Stimulated activated CD4-positive, alpha-beta T cell treated with anti-CD3 and anti-CD28 coated beads, Interleukin-1b, Interleukin-23, amount 100 ng/mL, for 24 hours (primary cell): ENCODE results near the gene SBSN.

Source experiments
- DNase-seq, 4 experiments: peaks; one replicate each; pipeline ENCODE4 v3.0.0-alpha.2; 2020; ENCODE audit warnings: low read depth in 4 of 4, low spot score in 1 of 4

The SBSN gene

GRCh38 chr19:35555301-35556005, 27.3 kb upstream of the SBSN start:
- DNase-seq, result no peak

DNA sequence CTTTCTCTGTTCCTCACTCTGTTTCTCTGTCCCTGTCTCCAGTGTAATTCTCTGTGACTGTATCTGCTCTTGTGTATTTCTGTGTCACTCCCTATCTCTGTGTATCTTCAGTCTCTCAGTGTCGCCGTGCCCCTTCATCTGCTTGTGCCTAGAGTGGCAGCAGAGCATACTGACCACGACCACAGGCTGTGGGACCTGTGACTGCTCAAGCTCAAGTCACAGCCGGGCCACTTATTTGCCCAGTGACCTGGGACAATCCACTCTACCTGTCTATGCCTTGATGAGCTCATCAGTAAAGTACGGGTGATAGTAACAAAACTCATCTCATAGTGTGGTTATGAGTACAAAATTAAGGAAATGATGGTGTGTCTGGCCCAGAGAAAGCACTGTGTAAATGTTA, 26.0 kb upstream of the SBSN start:
- no peak for DNase-seq

DNA sequence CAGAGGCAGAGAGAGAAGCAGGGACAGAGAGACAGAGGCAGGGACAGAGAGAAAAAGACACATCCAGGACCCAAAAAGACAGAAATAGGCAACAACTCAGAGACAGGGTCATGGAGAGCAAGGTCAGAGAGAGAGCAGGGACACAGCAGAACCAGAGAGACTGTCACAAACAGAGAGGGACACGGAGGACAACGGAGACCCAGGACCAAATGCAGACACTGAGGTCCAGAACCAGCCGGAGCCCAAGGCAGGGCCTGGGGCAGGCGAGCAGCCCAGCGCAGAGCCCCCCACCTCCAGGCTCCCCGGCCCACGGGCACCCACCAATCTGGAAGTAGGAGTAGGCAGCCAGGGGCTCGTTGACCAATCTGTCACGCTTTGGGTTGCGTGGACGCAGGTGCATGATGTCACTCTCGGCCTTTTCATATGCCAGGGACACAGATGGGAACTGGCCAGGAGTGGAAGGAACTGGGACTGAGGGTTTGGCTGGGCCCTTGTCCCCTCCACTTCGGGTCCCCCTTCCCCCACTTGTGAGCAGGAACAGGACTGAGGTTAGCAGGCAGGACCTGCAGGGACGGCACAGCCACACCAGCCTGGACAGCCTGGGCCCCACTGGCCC, 25.4 kb upstream of the SBSN start:
- no peak for DNase-seq

DNA sequence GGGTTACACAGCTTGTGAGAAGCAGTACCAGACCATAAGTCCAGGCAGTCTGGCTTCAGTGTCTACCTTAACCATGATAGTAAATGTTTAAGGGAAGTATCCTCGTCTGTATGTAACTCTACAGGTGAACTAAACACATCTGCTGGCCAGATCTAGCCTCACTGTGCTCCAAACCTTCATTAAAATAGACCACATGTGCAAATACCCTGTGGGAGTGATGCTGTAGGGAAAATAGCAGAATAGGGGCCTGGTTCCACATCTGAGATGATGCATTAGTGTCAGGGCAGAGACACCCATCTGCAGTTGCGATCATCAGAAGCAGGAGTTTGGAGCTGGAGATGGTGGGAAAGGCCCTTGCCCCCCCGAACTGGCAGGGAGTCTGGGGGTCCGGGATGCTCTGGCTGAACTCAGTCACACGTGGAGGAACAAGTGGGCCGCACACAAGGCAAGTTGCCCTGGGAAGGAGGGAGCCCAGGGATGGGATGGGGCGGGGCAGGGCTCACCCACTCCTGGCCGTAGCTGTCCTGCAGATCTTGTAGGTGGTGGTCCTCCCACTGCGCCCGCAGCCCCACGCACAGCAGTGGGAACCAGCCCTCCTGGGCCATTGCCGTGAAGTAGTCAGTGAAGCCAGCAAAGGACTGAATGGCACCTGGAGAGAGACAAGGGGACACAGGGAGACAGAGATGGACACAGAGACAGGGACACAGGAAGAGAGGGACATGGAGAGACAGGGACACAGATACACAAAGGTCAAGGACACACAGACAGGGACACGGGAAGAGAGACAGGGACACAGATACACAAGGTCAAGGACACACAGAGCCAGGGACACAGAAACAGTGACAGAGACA, 24.6 kb upstream of the SBSN start:
- DNase-seq, result no peak

DNA sequence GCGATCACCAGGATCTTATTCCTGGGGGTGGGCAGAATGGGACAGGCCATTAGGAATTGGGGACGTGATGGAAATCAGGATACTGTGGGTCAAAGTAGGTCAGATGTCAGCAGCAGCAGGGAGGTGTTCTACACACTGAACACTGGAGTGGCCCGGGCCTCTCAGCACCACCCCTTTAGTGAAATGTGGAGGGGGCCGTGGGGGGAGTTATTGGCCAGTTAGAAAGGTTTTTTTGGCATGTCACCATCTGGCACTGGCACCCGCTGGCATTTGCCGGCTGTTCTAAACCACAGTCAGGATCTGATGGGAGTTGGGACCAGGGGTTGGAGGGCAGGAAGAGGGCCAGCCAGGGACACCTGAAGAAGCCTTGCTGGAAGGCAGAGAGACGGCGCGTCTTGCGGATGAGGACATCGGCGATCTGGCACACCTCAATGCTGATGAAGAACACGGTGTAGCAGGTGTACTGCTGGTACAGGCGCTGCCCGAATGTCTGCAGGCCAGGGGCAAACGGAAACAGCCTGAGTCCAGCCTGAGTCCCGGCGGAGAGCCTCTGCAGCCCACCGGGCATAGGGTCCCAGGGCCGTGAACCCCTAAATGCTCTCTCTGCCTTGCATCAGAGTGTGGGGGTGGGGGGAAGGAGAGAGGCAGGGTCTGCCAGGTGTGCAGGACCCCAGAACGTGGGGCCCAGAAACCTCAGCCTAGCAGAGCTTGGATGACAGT, 23.1 kb upstream of the SBSN start:
- no peak for DNase-seq

- no peak for DNase-seq
These were observed 21.9 kb upstream of the SBSN start for GRCh38 chr19:35549879-35550523.

GRCh38 chr19:35549174-35549788, 21.2 kb upstream of the SBSN start:
- peak; percentile 32 to 43 (median 36) for DNase-seq

GRCh38 chr19:35546532-35546931, 18.4 kb upstream of the SBSN start:
- no peak for DNase-seq

DNA sequence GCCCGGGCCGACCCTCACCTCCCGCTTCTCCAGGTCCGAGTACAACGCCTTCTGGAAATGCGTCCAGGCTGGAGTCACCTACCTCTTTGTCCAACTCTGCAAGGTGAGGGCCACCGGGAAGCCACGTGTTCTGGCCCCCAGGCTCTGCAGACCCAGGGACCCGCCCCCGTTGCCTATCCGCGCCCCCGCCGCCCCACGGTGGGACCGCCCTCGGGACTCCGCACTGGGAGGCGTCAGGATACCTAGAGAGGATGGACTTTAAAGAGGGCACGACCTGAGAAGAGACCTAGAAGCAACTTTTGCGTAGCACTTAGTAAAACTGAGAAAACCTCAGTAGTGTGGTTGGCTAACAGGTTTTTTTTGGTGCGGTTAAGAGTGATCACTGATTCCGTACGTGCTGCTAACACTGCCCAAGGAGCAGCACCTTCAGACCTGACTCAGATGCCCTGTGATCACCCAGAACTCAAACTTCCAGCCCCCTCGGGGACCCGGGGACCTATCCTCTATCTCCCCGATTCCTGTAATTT, 17.8 kb upstream of the SBSN start:
- peak; percentile 21 to 77 (median 46) for DNase-seq

DNA sequence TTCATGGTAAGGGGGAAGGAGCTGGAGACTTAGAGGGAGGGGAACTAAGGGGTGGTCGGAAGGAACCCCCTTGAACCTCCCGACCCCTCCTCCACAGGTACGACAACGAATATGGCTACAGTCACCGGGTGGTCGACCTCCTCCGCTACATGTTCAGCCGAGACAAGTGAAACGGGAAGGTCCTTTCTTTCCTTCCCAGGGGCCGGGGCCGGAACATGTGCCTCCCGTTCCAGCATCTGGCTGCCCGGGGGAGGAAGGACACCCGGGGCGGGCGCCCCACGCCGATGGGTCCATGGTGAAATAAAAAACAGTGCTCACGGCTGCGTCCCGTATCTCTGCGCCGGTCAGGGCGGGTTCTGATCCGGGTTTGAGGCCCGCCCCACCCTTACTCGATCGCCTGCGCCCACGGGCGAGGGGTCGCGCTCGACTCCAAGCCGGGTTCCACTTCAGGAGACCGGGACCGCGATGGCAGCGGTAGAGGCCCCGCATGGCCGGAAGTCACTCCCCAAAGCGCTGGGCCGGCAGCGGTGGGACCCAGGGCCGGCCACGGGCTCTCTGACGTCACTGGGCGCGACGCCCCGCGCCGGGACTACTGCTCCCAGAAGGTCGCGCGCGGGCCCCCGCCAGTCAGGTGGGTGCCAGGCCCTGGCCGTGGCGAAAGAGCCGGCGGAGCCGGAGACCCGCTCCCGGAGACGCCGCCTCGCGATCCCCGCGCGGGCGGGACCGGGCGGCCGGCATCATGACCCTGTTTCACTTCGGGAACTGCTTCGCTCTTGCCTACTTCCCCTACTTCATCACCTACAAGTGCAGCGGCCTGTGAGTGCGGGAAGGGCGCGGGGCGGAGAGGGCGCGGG, 17.1 kb upstream of the SBSN start, which contains the start of gene TMEM147:
Gene TMEM147 (plus strand): TSS at position 626 of the 854 bp plus-strand sequence. CDS start 114 bp downstream, at position 740.
- DNase-seq, result peak; percentile 62 to 88 (median 72)

DNA sequence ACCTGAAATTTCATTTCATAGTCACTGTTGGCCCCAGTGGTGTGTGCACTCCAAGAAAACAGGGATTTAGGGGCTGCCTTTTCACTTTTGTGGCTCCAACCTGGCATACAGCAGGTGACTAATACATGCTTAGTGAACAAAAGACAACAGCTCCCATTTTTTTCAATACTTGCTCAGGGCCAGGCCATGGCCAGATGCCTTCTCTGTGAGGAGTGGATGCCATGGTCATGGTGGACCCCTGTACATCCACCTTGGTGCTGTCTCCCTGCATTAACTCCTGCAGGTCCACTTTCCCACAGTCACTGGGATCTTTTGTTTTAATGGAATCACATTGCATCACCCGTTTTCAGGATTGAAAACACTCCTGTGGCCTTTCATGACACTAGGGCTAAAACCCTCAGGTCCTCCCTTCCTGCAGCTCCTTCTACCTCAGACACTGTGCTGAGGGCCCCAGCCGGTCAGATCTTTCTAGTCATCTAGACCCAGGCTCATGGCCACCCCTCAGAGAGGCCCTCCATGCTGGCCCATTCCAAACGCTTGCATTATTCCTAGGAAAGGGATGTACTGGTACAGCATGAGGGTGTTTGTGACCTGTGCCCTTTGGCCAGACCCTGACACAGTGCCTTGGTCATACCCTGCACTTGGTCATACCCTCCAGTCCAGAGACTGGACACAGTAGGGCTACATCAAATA, 16.1 kb upstream of the SBSN start:
- DNase-seq, result no peak

DNA sequence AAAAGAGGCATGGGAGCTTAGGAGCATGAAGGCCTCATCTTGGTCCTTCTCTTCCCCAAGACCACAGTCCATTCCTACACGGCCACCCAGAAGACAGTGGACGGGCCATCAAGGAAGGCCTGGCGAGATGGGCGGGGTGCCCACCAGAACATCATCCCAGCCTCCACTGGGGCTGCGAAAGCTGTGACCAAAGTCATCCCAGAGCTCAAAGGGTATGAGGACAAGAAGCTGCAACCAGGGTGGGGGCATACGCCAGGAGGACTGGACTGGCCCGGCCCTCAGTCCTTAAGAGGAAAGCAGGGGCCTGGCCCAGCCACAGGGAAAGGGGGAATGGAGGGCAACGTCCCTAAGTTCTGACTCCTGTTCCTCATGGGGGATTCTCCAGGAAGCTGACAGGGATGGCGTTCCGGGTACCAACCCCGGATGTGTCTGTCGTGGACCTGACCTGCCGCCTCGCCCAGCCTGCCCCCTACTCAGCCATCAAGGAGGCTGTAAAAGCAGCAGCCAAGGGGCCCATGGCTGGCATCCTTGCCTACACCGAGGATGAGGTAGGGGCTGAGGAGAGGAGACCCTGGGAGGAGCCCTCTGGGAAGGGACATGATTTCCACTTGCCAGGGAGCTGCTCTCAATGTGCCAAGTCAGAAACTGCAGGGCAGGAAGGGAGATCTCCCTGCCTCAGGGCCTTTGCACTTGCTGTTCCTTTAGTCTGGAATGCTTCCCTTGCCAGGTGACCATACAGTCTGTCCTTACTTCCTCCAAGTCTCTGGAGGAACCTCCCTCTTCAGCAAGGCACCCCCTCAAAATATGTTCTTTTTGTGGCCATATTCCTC, 15.4 kb upstream of the SBSN start:
- DNase-seq, result no peak

DNA sequence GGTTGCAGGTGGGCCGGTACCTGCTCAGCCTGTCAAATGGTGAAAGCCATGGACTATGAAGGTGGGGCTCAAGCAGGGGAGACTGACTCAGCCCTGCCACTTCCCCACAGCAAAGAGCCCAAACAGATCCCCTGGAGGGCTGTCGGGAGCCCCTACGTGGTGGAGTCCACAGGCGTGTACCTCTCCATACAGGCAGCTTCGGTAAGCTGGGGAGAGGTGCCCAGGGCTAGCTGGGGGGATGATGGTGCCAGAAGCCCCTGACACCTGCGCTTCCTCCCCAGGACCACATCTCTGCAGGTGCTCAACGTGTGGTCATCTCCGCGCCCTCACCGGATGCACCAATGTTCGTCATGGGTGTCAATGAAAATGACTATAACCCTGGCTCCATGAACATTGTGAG, 14.1 kb upstream of the SBSN start:
- DNase-seq, result no peak

DNA sequence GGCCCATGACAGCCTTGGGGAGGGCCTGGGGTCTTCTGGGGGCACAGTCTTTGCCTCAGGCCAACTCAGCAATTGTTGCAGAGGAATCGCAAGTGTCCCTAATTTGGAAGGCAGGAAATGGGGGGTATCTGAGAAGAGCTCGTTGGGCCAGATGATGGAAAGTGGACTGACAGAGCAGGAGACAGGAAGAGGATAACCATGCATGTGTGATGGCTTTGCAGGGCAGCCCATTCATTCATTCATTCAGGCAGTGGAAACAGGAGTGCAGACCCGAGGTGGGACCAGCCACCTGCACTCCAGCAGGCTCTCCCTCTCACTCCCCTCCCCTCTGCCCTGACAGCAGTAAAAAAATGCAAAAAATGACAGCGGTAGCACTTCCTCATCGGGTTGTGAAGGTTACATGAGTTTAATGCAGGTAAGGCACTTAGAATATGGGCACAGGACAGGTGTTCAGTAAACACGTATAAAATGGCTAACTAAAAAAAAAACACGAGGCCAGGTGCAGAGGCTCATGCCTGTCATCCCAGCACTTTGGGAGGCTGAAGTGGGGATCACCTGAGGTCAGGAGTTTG, 12.3 kb upstream of the SBSN start:
- no peak for DNase-seq

- DNase-seq, result no peak
These were observed 11.7 kb upstream of the SBSN start for GRCh38 chr19:35539850-35540249.

- DNase-seq, result no peak
These were observed 11.2 kb upstream of the SBSN start for GRCh38 chr19:35539314-35539713.

GRCh38 chr19:35534803-35535480, 6.8 kb upstream of the SBSN start:
- DNase-seq, result no peak
